GM21529 (cell line): ENCODE results near the gene AGBL3.
A peak's percentile ranks its signal among the peaks of the same experiment; 100 is the strongest.

Experiments
- ATAC-seq: cut with Tn5 transposase; IDR thresholded peaks from one replicate; pipeline ENCODE4 v1.9.1; 2021; ENCODE audit not compliant: unreplicated experiment

The AGBL3 gene

DNA sequence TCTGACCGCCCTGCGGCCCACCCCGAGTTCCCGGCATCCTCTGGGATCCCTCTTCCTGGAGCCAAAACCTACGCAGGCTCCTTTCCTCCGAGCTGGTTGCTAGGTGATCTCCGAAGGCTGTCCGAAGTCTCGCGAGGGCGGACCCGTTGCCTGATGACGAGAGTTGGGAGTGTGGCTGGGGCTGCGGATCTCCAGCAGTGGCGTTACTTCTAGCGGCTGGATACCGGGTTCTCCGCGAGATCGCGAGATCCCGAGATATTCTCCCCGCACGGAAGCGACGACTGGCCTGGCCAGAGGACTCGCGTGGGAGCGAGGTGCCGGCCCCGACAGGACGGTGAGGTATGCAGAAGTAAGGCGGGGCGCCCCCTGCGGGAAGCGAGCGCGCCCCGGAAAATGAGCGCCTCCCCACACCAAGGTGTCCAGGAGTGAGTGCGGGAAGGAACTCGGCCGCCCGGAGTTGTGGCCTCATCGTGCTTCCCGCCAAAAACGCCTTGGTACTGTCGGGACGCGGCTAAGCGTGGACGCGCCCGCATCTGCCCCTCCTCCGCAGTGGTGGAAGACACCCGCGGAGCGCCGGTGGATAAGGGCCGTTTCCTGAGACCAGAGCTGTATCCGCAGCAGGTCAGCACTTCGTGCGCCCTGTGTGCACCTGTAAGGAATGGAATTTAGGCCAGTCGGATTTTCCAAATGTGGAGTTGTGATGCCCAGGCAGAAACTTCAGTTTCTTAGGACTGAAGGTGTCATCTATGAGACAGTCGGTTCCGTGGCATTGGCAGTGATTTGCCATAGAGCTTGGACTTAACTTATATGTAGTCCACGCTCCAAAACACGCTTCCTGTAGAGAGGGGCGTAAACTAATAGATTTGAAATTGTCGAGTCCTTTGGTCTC lies at the start of gene AGBL3:
Gene AGBL3 (plus strand): TSS at position 146 of the 889 bp plus-strand sequence. CDS start 1,426 bp downstream, outside the sequence.
- peak; percentile 94 for ATAC-seq

DNA sequence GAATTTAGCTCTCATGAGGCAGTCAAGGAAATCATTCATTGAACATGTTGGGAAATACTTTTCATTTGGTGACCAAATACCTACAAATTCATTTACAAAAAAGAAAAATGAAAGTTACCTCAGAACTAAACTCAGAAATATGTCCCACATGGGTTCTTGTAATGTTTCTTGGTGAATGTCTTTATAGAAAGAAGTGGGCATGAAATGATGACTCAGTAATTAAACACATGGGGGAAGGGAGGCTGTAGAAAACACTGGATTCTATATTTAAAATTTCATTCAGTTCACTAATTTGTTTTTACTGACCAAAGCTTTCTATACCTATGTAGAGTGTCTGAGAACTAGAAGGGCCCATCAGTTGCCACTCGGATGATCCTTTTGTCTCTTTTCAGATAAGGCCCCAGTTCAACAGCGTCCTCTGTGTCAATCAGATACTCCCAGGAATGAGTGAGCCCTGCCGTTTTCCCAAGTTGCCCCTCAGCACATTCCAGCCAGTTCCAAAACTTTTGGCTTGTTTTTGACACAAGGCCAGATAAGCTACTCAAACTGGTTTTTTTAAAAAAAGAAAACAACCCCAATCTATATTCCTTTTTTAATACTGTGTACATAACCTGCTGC lies 49.3 kb upstream of the AGBL3 start:
- no peak for ATAC-seq

DNA sequence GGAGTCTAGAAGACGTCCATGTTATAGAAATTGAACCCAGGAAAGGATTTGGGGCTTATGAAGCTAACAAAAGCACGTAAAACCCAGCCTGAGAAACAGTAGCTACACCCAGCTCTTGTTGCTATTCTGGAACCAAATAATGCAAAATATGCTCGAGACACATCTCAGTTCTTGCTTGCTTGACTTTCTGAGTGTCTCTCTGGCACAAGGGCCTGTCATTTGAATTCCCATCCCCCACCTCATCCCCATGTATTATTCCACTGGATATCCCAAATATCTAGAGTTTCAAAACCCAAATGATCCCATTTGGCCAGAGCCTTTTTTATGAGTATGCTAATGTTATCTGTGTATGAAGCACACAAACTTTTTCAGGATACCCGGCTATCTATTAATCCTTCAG lies 48.2 kb upstream of the AGBL3 start:
- no peak for ATAC-seq

GRCh38 chr7:134939136-134939535 lies 47.2 kb upstream of the AGBL3 start:
- no peak for ATAC-seq

GRCh38 chr7:134940729-134941128 lies 45.6 kb upstream of the AGBL3 start:
- no peak for ATAC-seq

GRCh38 chr7:134941185-134941900 lies 45.0 kb upstream of the AGBL3 start:
- ATAC-seq, result no peak

DNA sequence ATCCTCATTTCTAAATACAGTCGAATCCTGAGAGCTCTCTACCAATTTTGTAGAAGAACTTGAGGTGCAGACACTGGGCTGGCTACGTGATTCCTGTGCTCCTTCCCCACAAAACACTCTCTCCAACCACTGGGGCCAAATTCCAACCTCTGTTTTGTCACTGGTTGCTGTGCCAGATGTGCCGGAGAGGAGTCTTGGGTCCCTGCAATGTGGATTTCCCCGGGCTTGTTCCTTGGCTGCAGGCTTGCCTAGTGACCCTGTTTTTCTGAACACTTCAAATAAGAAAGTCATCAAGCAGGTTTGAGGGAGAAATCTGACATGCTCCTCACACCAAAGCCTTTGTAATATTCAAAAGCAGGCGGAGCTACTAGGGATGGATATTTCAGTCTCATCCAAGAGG lies 44.4 kb upstream of the AGBL3 start:
- no peak for ATAC-seq

GRCh38 chr7:134942690-134943466 lies 43.4 kb upstream of the AGBL3 start:
- no peak for ATAC-seq

DNA sequence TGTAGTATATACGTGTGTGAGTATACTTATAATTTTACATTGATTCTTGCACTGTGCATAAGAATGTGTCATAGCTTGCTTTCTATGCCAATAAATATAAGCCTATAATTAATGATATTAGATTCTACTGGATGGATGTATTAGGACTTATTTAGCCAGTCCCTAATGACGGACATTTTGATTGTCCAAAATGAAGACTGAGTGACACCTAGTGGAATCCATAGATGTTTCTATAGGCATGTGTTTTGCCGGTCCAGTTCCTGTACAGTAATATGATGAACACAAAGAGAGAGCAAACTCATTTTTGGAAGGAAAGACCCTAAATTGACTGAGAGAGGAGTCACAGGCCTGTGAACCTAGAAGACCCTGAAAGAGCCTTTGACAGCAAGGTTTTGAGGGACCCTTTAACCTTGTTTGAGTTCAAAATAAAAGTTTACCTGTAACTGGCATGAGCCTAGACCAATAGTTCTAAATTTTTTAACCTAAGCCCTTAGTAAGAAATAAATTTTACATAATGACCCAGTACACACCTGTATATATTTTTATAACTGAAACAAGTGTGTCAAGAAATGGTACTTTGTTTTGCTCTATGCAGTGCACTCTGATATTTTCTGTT lies 42.4 kb upstream of the AGBL3 start:
- ATAC-seq, result peak; percentile 85

DNA sequence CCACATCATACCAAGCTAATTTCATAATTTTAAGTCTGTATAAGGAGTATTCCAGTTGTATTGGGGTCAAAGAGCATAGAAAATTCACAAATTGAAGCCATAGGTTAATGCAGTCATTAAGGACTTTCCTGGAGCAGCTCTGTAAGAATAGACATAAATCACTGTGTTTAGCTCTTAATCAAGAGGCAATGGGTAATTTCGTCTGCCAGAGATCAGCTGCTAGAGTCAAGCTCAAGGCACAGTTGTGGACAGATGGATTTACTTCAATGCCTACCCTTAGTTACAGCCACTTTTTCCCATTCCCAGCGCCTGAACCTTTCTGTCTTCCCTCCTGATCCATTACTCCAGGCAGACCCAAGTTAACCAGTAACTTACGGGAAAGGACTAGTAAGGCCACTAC lies 40.6 kb upstream of the AGBL3 start:
- ATAC-seq, result no peak

DNA sequence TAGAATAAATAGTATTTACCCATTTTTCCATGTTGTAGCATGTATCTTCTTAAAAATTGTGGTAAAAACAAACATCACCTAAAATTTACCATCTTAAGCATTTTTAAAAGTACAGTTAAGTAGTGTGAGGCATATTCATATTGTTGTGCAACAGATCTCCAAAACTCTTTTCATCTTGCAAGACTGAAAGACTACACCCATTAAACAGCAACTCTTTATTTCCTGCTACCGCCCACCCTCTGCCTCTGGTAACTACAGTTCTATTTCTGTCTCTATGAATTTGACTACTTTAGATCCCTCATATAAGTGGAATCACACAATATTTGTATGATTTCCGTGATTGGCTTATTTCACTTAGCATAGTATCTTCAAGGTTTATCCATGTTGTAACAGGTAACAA lies 40.0 kb upstream of the AGBL3 start:
- ATAC-seq, result no peak

GRCh38 chr7:134947329-134947728 lies 39.0 kb upstream of the AGBL3 start:
- ATAC-seq, result no peak

- ATAC-seq, result no peak
These were observed 38.5 kb upstream of the AGBL3 start for GRCh38 chr7:134947831-134948230.

- ATAC-seq, result no peak
These were observed 38.1 kb upstream of the AGBL3 start for GRCh38 chr7:134948246-134948645.

DNA sequence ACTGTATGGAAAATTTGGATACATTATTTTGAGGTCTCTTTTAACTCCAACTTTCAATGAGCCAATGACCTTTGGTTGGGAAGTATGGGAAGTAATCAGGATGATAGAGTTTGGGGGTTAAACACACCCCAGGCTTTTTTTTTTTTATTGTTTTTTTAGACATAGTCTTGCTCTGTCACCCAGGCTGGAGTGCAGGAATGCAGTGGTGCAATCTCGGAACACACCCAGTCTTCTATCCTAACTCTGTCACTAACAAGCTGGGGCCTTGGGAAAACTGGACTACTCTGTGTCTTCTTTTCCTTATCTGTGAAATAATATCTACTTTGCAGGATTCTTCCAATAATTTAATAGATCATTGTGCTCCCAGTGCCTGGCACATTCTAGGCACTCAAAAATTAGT lies 37.6 kb upstream of the AGBL3 start:
- ATAC-seq, result no peak

DNA sequence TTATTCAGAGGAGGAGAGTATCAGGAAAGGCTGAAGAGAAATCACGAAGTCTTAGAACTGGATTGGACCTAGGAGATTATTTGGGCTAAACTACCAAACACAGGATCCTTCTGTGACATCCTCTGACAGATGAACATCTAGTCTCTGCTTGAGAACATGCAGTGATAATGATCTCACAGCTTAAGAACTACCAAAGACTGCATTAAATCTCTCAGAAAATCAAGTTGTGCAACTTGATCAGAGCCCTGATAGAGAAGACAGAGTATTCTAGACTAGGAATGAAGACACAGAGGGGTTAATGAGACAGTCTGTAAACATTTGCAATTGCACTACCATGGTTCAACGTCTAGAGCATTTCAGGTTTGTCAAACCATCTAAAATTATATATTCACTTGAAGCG lies 37.1 kb upstream of the AGBL3 start:
- no peak for ATAC-seq

GRCh38 chr7:134954197-134955082 lies 31.9 kb upstream of the AGBL3 start:
- no peak for ATAC-seq

GRCh38 chr7:134957005-134957404 lies 29.3 kb upstream of the AGBL3 start:
- no peak for ATAC-seq

DNA sequence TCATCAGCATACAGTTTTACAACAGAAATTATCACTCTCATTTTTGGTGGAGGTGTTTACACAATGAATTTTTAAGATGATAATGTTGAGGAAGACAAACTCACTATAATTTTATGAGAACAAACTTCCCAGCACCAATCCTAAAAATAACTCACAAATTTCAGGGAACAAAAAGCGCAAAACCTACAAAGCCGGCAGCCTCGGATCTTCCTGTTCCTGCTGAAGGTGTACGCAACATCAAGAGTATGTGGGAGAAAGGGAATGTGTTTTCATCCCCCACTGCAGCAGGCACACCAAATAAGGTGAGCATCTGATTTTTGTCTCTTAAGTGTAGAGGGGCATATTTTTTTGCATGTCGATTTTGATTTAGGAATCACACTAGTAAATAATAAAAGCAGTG lies 26.5 kb upstream of the AGBL3 start:
- no peak for ATAC-seq
